K562 (cell line): ENCODE measurements around the gene TICAM1. TPM values are rescaled to one million over a fixed set of nuclear protein-coding genes. Genes with fewer than 3 reads are reported as not detected.

Experiments
- ADNP ChIP-seq: fragments of 200-800 bp; sonication (Bioruptor generic); IDR thresholded peaks from 2 replicates; pipeline ENCODE4 v1.6.1; 2016; ENCODE audit warnings: missing genetic modification characterization, missing compliant biosample characterization
- ATF1 ChIP-seq, 2 experiments: fragments of 450-650 bp in 1 of 2; IDR thresholded peaks; 2 replicates each; pipeline ENCODE4 v1.6.1; 2016; ENCODE audit warnings: missing compliant biosample characterization in 1 of 2, missing genetic modification characterization in 1 of 2
- DPF2 ChIP-seq: fragments of 450-650 bp; IDR thresholded peaks from 2 replicates; pipeline ENCODE4 v1.6.1; 2016
- NCOA2 ChIP-seq, 2 experiments: fragments of 450-650 bp; IDR thresholded peaks; 2 replicates each; pipeline ENCODE4 v1.6.1; 2018; ENCODE audit warnings: mild to moderate bottlenecking in 2 of 2, moderate library complexity in 1 of 2; ENCODE audit not compliant: partially characterized antibody in 2 of 2
- NR2F6 ChIP-seq: fragments of 450-650 bp; formaldehyde crosslinking; IDR thresholded peaks from 2 replicates; pipeline ENCODE4 v1.4.0; 2020; ENCODE audit warnings: mild to moderate bottlenecking
- RCOR1 ChIP-seq, 2 experiments: IDR thresholded peaks; 2 replicates each; pipeline ENCODE4 v1.6.1; 2012; ENCODE audit warnings: low read depth in 2 of 2, low read length in 2 of 2, borderline replicate concordance in 1 of 2, improper control_type of control experiment in 1 of 2
- RFX7 ChIP-seq: fragments of 250-450 bp; sonication (Bioruptor Pico); IDR thresholded peaks from 2 replicates; pipeline ENCODE4 v1.5.1; 2021; ENCODE audit warnings: mild to moderate bottlenecking
- ZC3H11A ChIP-seq: IDR thresholded peaks from 2 replicates; pipeline ENCODE4 v1.6.1; 2012; ENCODE audit warnings: low read depth, low read length, improper control_type of control experiment
- polyA plus RNA-seq, 8 experiments: library from polyadenylated mRNA; depleted of rRNA in 4 of 8; stranded (reverse) in 5 of 8; unstranded in 3 of 8; fragments of >200 nt; fragmentation: Nextera tagmentation in 2 of 8; fragmentation: Illumina TruSeq in 1 of 8; extraction: Ambion mirVana in 2 of 8; extraction: Trizol in 1 of 8; gene quantifications; 2 replicates each; pipeline versions ENCODE4 v1.2.1 to v1.2.3, GENCODE V29; 2011 to 2014; ENCODE audit warnings: inconsistent platforms in 1 of 8, missing spikeins in 1 of 8
- total RNA-seq, 7 experiments: library from RNA; depleted of rRNA in 6 of 7; stranded (reverse); fragments of >200 nt in 6 of 7; fragmentation: Illumina TruSeq in 2 of 7; extraction: Trizol in 2 of 7; gene quantifications; 2 replicates each; pipeline versions ENCODE4 v1.2.1 to v1.2.3, GENCODE V29; 2011 to 2021; ENCODE audit warnings: low replicate concordance in 1 of 7
- TF ChIP-seq, protein P1 (sequence below), 3 experiments: fragments of 200-800 bp in 1 of 3; fragments of 250-450 bp in 1 of 3; fragments of 450-650 bp in 1 of 3; sonication (Bioruptor Pico) in 1 of 3; sonication (Bioruptor generic) in 1 of 3; formaldehyde crosslinking in 1 of 3; IDR thresholded peaks; 2 replicates each; pipeline versions ENCODE4 v1.6.1 to v1.8.0; 2016 to 2022; ENCODE audit warnings: mild to moderate bottlenecking in 2 of 3, missing genetic modification characterization in 2 of 3, missing compliant biosample characterization in 1 of 3, moderate library complexity in 1 of 3
- TF ChIP-seq, protein P2 (sequence below): fragments of 250-450 bp; sonication (Bioruptor Pico); IDR thresholded peaks from 2 replicates; pipeline ENCODE4 v1.9.0; 2021; ENCODE audit warnings: mild to moderate bottlenecking, inconsistent platforms

The TICAM1 gene
- total and polyA plus RNA-seq, 9 of the 15 experiments (the other 6 are each of a cell fraction or from before 2014, with no cell fraction given), result 0.07 to 11.6 (median 1.5) TPM

DNA sequence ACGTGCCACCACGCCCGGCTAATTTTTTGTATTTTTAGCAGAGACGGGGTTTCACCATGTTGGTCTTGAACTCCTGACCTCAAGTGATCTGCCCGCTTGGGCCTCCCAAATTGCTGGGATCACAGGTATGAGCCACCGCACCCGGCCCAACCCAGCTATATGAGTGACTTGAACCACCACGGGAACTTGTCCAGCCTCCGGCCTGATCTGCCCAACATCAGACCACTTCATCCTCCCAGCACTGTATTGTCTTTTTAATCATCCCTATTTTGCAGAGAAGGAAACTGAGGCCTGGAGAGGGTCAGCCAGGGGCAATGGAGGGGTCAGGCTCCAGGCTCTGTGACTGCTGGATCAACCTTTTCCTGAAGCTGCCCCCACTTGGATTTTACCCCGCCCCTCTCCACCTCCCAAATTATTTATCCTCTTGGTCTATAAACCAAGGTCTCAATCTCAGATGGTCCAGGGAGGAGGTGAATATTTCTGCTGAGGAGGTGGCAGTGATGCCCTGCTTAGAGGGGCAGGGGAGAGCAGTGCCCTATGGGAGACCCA lies 36.8 kb upstream of the TICAM1 start (continued):
- peak; percentile 76 for TF ChIP-seq ADNP (tag)
- no peak for TF ChIP-seq NR2F6 (CRISPR knock-in tag)
- 0 out of 4 replicates have a peak, but pooled peaks of 1 of the 2 experiments have one; percentile 7 for TF ChIP-seq RCOR1 (IDR thresholded peaks at IDR 0.05; ENCODE audit: borderline replicate concordance in 1 of 2, low read depth in 2 of 2, low read length in 2 of 2)
- peak; percentile 2; the same call in 1 of the 2 replicates for TF ChIP-seq DPF2
- TF ChIP-seq ZC3H11A, result no peak
- no peak for TF ChIP-seq RFX7
- TF ChIP-seq, protein P1, sequence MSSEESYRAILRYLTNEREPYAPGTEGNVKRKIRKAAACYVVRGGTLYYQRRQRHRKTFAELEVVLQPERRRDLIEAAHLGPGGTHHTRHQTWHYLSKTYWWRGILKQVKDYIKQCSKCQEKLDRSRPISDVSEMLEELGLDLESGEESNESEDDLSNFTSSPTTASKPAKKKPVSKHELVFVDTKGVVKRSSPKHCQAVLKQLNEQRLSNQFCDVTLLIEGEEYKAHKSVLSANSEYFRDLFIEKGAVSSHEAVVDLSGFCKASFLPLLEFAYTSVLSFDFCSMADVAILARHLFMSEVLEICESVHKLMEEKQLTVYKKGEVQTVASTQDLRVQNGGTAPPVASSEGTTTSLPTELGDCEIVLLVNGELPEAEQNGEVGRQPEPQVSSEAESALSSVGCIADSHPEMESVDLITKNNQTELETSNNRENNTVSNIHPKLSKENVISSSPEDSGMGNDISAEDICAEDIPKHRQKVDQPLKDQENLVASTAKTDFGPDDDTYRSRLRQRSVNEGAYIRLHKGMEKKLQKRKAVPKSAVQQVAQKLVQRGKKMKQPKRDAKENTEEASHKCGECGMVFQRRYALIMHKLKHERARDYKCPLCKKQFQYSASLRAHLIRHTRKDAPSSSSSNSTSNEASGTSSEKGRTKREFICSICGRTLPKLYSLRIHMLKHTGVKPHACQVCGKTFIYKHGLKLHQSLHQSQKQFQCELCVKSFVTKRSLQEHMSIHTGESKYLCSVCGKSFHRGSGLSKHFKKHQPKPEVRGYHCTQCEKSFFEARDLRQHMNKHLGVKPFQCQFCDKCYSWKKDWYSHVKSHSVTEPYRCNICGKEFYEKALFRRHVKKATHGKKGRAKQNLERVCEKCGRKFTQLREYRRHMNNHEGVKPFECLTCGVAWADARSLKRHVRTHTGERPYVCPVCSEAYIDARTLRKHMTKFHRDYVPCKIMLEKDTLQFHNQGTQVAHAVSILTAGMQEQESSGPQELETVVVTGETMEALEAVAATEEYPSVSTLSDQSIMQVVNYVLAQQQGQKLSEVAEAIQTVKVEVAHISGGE (CRISPR knock-in tag; IDR thresholded peaks at IDR 0.05), result no peak
- TF ChIP-seq ATF1 (CRISPR knock-in tag; IDR thresholded peaks at IDR 0.05), result no peak
- TF ChIP-seq ATF1 (tag; IDR thresholded peaks at IDR 0.05), result peak; percentile 73
- TF ChIP-seq, protein P2, sequence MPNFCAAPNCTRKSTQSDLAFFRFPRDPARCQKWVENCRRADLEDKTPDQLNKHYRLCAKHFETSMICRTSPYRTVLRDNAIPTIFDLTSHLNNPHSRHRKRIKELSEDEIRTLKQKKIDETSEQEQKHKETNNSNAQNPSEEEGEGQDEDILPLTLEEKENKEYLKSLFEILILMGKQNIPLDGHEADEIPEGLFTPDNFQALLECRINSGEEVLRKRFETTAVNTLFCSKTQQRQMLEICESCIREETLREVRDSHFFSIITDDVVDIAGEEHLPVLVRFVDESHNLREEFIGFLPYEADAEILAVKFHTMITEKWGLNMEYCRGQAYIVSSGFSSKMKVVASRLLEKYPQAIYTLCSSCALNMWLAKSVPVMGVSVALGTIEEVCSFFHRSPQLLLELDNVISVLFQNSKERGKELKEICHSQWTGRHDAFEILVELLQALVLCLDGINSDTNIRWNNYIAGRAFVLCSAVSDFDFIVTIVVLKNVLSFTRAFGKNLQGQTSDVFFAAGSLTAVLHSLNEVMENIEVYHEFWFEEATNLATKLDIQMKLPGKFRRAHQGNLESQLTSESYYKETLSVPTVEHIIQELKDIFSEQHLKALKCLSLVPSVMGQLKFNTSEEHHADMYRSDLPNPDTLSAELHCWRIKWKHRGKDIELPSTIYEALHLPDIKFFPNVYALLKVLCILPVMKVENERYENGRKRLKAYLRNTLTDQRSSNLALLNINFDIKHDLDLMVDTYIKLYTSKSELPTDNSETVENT (CRISPR knock-in tag), result no peak
- no peak for TF ChIP-seq NCOA2 (IDR thresholded peaks at IDR 0.05; ENCODE audit: partially characterized antibody in 2 of 2)
